ENCODE results near the gene LAMP1.

Gene LAMP1

GRCh38 chr13:113273851-113274590, 23.0 kb upstream of the LAMP1 start:
- H3K4me1 ChIP-seq (ENCODE audit: control insufficient read depth, insufficient read depth, low read length) = peaks cover 2% of the 10 kb centered on the region; the same call in 1 of the 2 replicates
- no peak overlapping the region for H3K4me3 ChIP-seq (ENCODE audit: low read depth, low read length)
- no peaks in the 10 kb centered on the region for H3K27me3 ChIP-seq (ENCODE audit: control insufficient read depth, insufficient read depth, low read length)
- H3K27ac ChIP-seq (ENCODE audit: low read depth, low read length) = no peak overlapping the region
- peaks cover 3% of the 10 kb centered on the region; the same call in 1 of the 2 replicates for H3K9me3 ChIP-seq (ENCODE audit: control insufficient read depth, insufficient read depth, low read depth, low read length)
- H3K36me3 ChIP-seq (ENCODE audit: control insufficient read depth, insufficient read depth, low read length) = peaks cover 4% of the 10 kb centered on the region
- no peak overlapping the region for H3K9ac ChIP-seq (ENCODE audit: low read length)

- Histone ChIP-seq H3K27ac (ENCODE audit: low read depth, low read length) (no peak overlapping the region), H3K4me1 (ENCODE audit: control insufficient read depth, insufficient read depth, low read length) (peaks cover 2% of the 10 kb centered on the region; the same call in 1 of the 2 replicates), H3K4me3 (ENCODE audit: low read depth, low read length) (no peak overlapping the region), H3K36me3 (ENCODE audit: control insufficient read depth, insufficient read depth, low read length) (peaks cover 4% of the 10 kb centered on the region), H3K27me3 (ENCODE audit: control insufficient read depth, insufficient read depth, low read length) (no peaks in the 10 kb centered on the region), H3K9me3 (ENCODE audit: control insufficient read depth, insufficient read depth, low read depth, low read length) (peaks cover 4% of the 10 kb centered on the region; the same call in 1 of the 2 replicates), H3K9ac (ENCODE audit: low read length) (no peak overlapping the region)
Measured at GRCh38 chr13:113274721-113275120, 22.3 kb upstream of the LAMP1 start.

GRCh38 chr13:113275387-113275786, 21.7 kb upstream of the LAMP1 start:
- Histone ChIP-seq H3K4me1 (ENCODE audit: control insufficient read depth, insufficient read depth, low read length) (peaks cover 2% of the 10 kb centered on the region; the same call in 1 of the 2 replicates), H3K9ac (ENCODE audit: low read length) (no peak overlapping the region), H3K27me3 (ENCODE audit: control insufficient read depth, insufficient read depth, low read length) (no peaks in the 10 kb centered on the region), H3K27ac (ENCODE audit: low read depth, low read length) (no peak overlapping the region), H3K9me3 (ENCODE audit: control insufficient read depth, insufficient read depth, low read depth, low read length) (peaks cover 4% of the 10 kb centered on the region; the same call in 1 of the 2 replicates), H3K36me3 (ENCODE audit: control insufficient read depth, insufficient read depth, low read length) (peaks cover 4% of the 10 kb centered on the region), H3K4me3 (ENCODE audit: low read depth, low read length) (no peak overlapping the region)

- Histone ChIP-seq H3K4me1 (ENCODE audit: control insufficient read depth, insufficient read depth, low read length) (peaks cover 2% of the 10 kb centered on the region; the same call in 1 of the 2 replicates), H3K36me3 (ENCODE audit: control insufficient read depth, insufficient read depth, low read length) (no peaks in the 10 kb centered on the region), H3K9me3 (ENCODE audit: control insufficient read depth, insufficient read depth, low read depth, low read length) (peaks cover 4% of the 10 kb centered on the region; the same call in 1 of the 2 replicates), H3K9ac (ENCODE audit: low read length) (no peak overlapping the region), H3K27ac (ENCODE audit: low read depth, low read length) (no peak overlapping the region), H3K27me3 (ENCODE audit: control insufficient read depth, insufficient read depth, low read length) (peaks cover 3% of the 10 kb centered on the region; the same call in 1 of the 2 replicates), H3K4me3 (ENCODE audit: low read depth, low read length) (no peak overlapping the region)
Measured at GRCh38 chr13:113280126-113280525, 16.9 kb upstream of the LAMP1 start.

- Histone ChIP-seq H3K27ac (ENCODE audit: low read depth, low read length) (no peak overlapping the region), H3K4me3 (ENCODE audit: low read depth, low read length) (no peak overlapping the region), H3K36me3 (ENCODE audit: control insufficient read depth, insufficient read depth, low read length) (no peaks in the 10 kb centered on the region), H3K9me3 (ENCODE audit: control insufficient read depth, insufficient read depth, low read depth, low read length) (peaks cover 14% of the 10 kb centered on the region), H3K9ac (ENCODE audit: low read length) (no peak overlapping the region), H3K4me1 (ENCODE audit: control insufficient read depth, insufficient read depth, low read length) (no peaks in the 10 kb centered on the region), H3K27me3 (ENCODE audit: control insufficient read depth, insufficient read depth, low read length) (peaks cover 16% of the 10 kb centered on the region)
Measured at GRCh38 chr13:113283904-113284303, 13.1 kb upstream of the LAMP1 start.

- Histone ChIP-seq H3K9me3 (ENCODE audit: control insufficient read depth, insufficient read depth, low read depth, low read length) (peaks cover 11% of the 10 kb centered on the region), H3K4me1 (ENCODE audit: control insufficient read depth, insufficient read depth, low read length) (peaks cover 5% of the 10 kb centered on the region; the same call in 1 of the 2 replicates), H3K4me3 (ENCODE audit: low read depth, low read length) (no peak overlapping the region), H3K36me3 (ENCODE audit: control insufficient read depth, insufficient read depth, low read length) (no peaks in the 10 kb centered on the region), H3K27ac (ENCODE audit: low read depth, low read length) (no peak overlapping the region), H3K9ac (ENCODE audit: low read length) (no peak overlapping the region), H3K27me3 (ENCODE audit: control insufficient read depth, insufficient read depth, low read length) (peaks cover 34% of the 10 kb centered on the region)
Measured at GRCh38 chr13:113288880-113289279, 8.2 kb upstream of the LAMP1 start.

GRCh38 chr13:113291129-113291528, 5.9 kb upstream of the LAMP1 start:
- H3K4me3 ChIP-seq (ENCODE audit: low read depth, low read length) = no peak overlapping the region
- H3K27ac ChIP-seq (ENCODE audit: low read depth, low read length) = no peak overlapping the region
- H3K9me3 ChIP-seq (ENCODE audit: control insufficient read depth, insufficient read depth, low read depth, low read length) = peaks cover 11% of the 10 kb centered on the region
- no peak overlapping the region for H3K9ac ChIP-seq (ENCODE audit: low read length)
- no peaks in the 10 kb centered on the region for H3K36me3 ChIP-seq (ENCODE audit: control insufficient read depth, insufficient read depth, low read length)
- H3K27me3 ChIP-seq (ENCODE audit: control insufficient read depth, insufficient read depth, low read length) = peaks cover 30% of the 10 kb centered on the region; the same call in 1 of the 2 replicates
- peaks cover 5% of the 10 kb centered on the region; the same call in 1 of the 2 replicates for H3K4me1 ChIP-seq (ENCODE audit: control insufficient read depth, insufficient read depth, low read length)

GRCh38 chr13:113292021-113292862, 4.8 kb upstream of the LAMP1 start:
- peaks cover 26% of the 10 kb centered on the region; the same call in 1 of the 2 replicates for H3K27me3 ChIP-seq (ENCODE audit: control insufficient read depth, insufficient read depth, low read length)
- no peaks in the 10 kb centered on the region for H3K36me3 ChIP-seq (ENCODE audit: control insufficient read depth, insufficient read depth, low read length)
- peak overlapping the region; percentile 25 for H3K9ac ChIP-seq (ENCODE audit: low read length)
- H3K9me3 ChIP-seq (ENCODE audit: control insufficient read depth, insufficient read depth, low read depth, low read length) = peaks cover 11% of the 10 kb centered on the region
- peaks cover 5% of the 10 kb centered on the region; the same call in 1 of the 2 replicates for H3K4me1 ChIP-seq (ENCODE audit: control insufficient read depth, insufficient read depth, low read length)
- peak overlapping the region; percentile 45 for H3K4me3 ChIP-seq (ENCODE audit: low read depth, low read length)
- H3K27ac ChIP-seq (ENCODE audit: low read depth, low read length) = no peak overlapping the region

- no peak overlapping the region for H3K4me3 ChIP-seq (ENCODE audit: low read depth, low read length)
- peaks cover 21% of the 10 kb centered on the region; the same call in 1 of the 2 replicates for H3K27me3 ChIP-seq (ENCODE audit: control insufficient read depth, insufficient read depth, low read length)
- H3K4me1 ChIP-seq (ENCODE audit: control insufficient read depth, insufficient read depth, low read length) = peaks cover 11% of the 10 kb centered on the region; the same call in 1 of the 2 replicates
- H3K9ac ChIP-seq (ENCODE audit: low read length) = no peak overlapping the region
- 0 out of 2 replicates have a peak, but pooled peaks cover 2% of the 10 kb centered on the region for H3K9me3 ChIP-seq (ENCODE audit: control insufficient read depth, insufficient read depth, low read depth, low read length)
- H3K36me3 ChIP-seq (ENCODE audit: control insufficient read depth, insufficient read depth, low read length) = no peaks in the 10 kb centered on the region
- no peak overlapping the region for H3K27ac ChIP-seq (ENCODE audit: low read depth, low read length)
Measured at GRCh38 chr13:113293686-113294085, 3.4 kb upstream of the LAMP1 start.

GRCh38 chr13:113295776-113296175, 1.3 kb upstream of the LAMP1 start:
- Histone ChIP-seq H3K36me3 (ENCODE audit: control insufficient read depth, insufficient read depth, low read length) (no peaks in the 10 kb centered on the region), H3K9ac (ENCODE audit: low read length) (no peak overlapping the region), H3K4me1 (ENCODE audit: control insufficient read depth, insufficient read depth, low read length) (peaks cover 11% of the 10 kb centered on the region; the same call in 1 of the 2 replicates), H3K27ac (ENCODE audit: low read depth, low read length) (no peak overlapping the region), H3K4me3 (ENCODE audit: low read depth, low read length) (no peak overlapping the region), H3K9me3 (ENCODE audit: control insufficient read depth, insufficient read depth, low read depth, low read length) (no peaks in the 10 kb centered on the region), H3K27me3 (ENCODE audit: control insufficient read depth, insufficient read depth, low read length) (peaks cover 4% of the 10 kb centered on the region; the same call in 1 of the 2 replicates)

All from HUES6 (cell line).